Panc1 (cell line): ENCODE measurements around the gene TRAPPC2L. TPM values are rescaled to one million over a fixed set of nuclear protein-coding genes. Genes with fewer than 3 reads are reported as not detected.

ENCODE experiments used
- ATAC-seq: fragments of 200-7000 bp; cut with Tn5 transposase; 2 replicates; pipeline ENCODE4 v1.9.1; 2020; ENCODE audit warnings: mild to moderate bottlenecking, moderate library complexity
- BruUV-seq: library from RNA; stranded (reverse); fragments of 400-500 nt; replicated peaks from 2 replicates; lab custom pipeline; 2021; lab: Mats Ljungman, UMichigan
- CTCF ChIA-PET: fragments of 300-600 bp; sonication (Branson Sonifier 250); formaldehyde crosslinking; loops from one replicate; lab custom pipeline; 2022; ENCODE audit warnings: antibody characterized with exemption; lab: Charles Lee
- POLR2A ChIA-PET: fragments of 300-600 bp; sonication (Branson Sonifier 250); formaldehyde crosslinking; loops from one replicate; lab custom pipeline; 2022; ENCODE audit warnings: antibody characterized with exemption; lab: Charles Lee
- DNase-seq: peaks from one replicate; pipeline ENCODE4 v3.0.0-alpha.2; 2010; ENCODE audit warnings: low read depth, low spot score
- H3K27ac ChIP-seq: 2 replicates; pipeline ENCODE4 v1.5.1; 2011; ENCODE audit warnings: mild to moderate bottlenecking, low read length, inconsistent platforms
- H3K27me3 ChIP-seq: fragments of 200-500 bp; sonication (Bioruptor generic); 2 replicates; pipeline ENCODE4 v1.6.0; 2014; ENCODE audit warnings: low read length, inconsistent platforms; ENCODE audit not compliant: control insufficient read depth, insufficient read depth
- H3K36me3 ChIP-seq: fragments of 200-500 bp; sonication (Bioruptor generic); 2 replicates; pipeline ENCODE4 v1.5.1; 2014; ENCODE audit warnings: inconsistent platforms, mild to moderate bottlenecking, low read length, moderate library complexity; ENCODE audit not compliant: control insufficient read depth, insufficient read depth
- H3K4me1 ChIP-seq: 2 replicates; pipeline ENCODE4 v1.5.1; 2011; ENCODE audit warnings: inconsistent platforms, mild to moderate bottlenecking, low read length, moderate library complexity; ENCODE audit not compliant: control insufficient read depth, insufficient read depth
- H3K4me3 ChIP-seq, 2 experiments: 2 replicates each; pipeline ENCODE4 v1.5.1; 2011 to 2012; ENCODE audit warnings: low read depth in 2 of 2, low read length in 2 of 2, mild to moderate bottlenecking in 2 of 2, inconsistent platforms in 1 of 2, moderate library complexity in 1 of 2
- H3K9me3 ChIP-seq: fragments of 200-500 bp; sonication (Bioruptor generic); 2 replicates; pipeline ENCODE4 v1.5.1; 2014; ENCODE audit warnings: low read depth, mild to moderate bottlenecking, inconsistent platforms, low read length, moderate library complexity; ENCODE audit not compliant: control insufficient read depth, insufficient read depth
- CTCF ChIP-seq: fragments of 450-650 bp; IDR thresholded peaks from 2 replicates; pipeline ENCODE4 v1.5.1; 2017; ENCODE audit warnings: mild to moderate bottlenecking
- POLR2AphosphoS5 ChIP-seq: IDR thresholded peaks from 2 replicates; pipeline ENCODE4 v1.6.1; 2012; ENCODE audit warnings: mild to moderate bottlenecking, low read depth, low read length, moderate library complexity
- REST ChIP-seq, 2 experiments: IDR thresholded peaks; 2 replicates each; pipeline ENCODE4 v1.6.1; 2011 to 2012; ENCODE audit warnings: low read depth in 2 of 2, control low read depth in 1 of 2, low read length in 1 of 2, mild to moderate bottlenecking in 1 of 2, moderate library complexity in 1 of 2; ENCODE audit not compliant: insufficient read depth in 1 of 2
- SIN3A ChIP-seq: IDR thresholded peaks from 2 replicates; pipeline ENCODE4 v1.6.1; 2012; ENCODE audit warnings: low read depth, mild to moderate bottlenecking, low read length, moderate library complexity, borderline replicate concordance; ENCODE audit not compliant: insufficient read depth
- TCF7L2 ChIP-seq: IDR thresholded peaks from 2 replicates; pipeline ENCODE4 v1.6.1; 2011; ENCODE audit warnings: mild to moderate bottlenecking, low read depth, low read length, inconsistent platforms
- in situ Hi-C: cut with HindIII; loops from 2 replicates; pipeline ENCODE4 v1.10.0; 2016; ENCODE audit warnings: low sequenced_read_pairs, low pct_unique_long_range_greater_than_20kb
- intact Hi-C: fragments of 100-400 bp; cut with micrococcal nuclease; formaldehyde crosslinking; loops from one replicate; pipeline ENCODE4 v1.10.0; 2022; ENCODE audit not compliant: unreplicated experiment
- total RNA-seq: library from RNA; stranded (reverse); gene quantifications from one replicate; pipeline ENCODE4 v1.2.1, GENCODE V29; 2021; ENCODE audit not compliant: unreplicated experiment

TRAPPC2L gene
- total RNA-seq, 1 experiment from 2014 or later: 73.8 TPM

GRCh38 chr16:88848557-88848956 is 8.4 kb upstream of the TRAPPC2L start:
- ATAC-seq (no peak), DNase-seq (no peak)
- TF ChIP-seq POLR2AphosphoS5: no peak
- no peak for TF ChIP-seq CTCF
- TF ChIP-seq TCF7L2: no peak
- TF ChIP-seq SIN3A: no peak
- TF ChIP-seq REST (IDR thresholded peaks at IDR 0.05; ENCODE audit: insufficient read depth in 1 of 2, low read depth in 2 of 2, low read length in 1 of 2): no peak
- in situ Hi-C loops (no loop called here), intact Hi-C loops (no loop called here)
- no TSS peak for BruUV-seq
- Histone ChIP-seq H3K9me3 (no peaks in the 10 kb centered on the region), H3K27me3 (no peaks in the 10 kb centered on the region), H3K36me3 (no peaks in the 10 kb centered on the region), H3K4me1 (no peaks in the 10 kb centered on the region), H3K27ac (no peak overlapping the region), H3K4me3 (no peak overlapping the region)
- CTCF ChIA-PET: interaction anchor here (1.0 kb wide), 1 partner anchor 10 kb away, joined by 3 read pairs; no protein-coding TSS in a partner anchor
- POLR2A ChIA-PET: no interaction called here

GRCh38 chr16:88850531-88851199 is 6.3 kb upstream of the TRAPPC2L start:
- peaks cover 7% of the 10 kb centered on the region; the same call in 1 of the 2 replicates for H3K4me1 ChIP-seq
- DNase-seq: no peak
- H3K9me3 ChIP-seq: no peaks in the 10 kb centered on the region
- ChIA-PET CTCF (no interaction called here), POLR2A (no interaction called here)
- H3K36me3 ChIP-seq: no peaks in the 10 kb centered on the region
- no peak for TF ChIP-seq SIN3A
- no peak for TF ChIP-seq REST (IDR thresholded peaks at IDR 0.05; ENCODE audit: insufficient read depth in 1 of 2, low read depth in 2 of 2, low read length in 1 of 2)
- TF ChIP-seq POLR2AphosphoS5: no peak
- TF ChIP-seq TCF7L2: no peak
- TF ChIP-seq CTCF: no peak
- no TSS peak for BruUV-seq
- no peak overlapping the region for H3K27ac ChIP-seq
- in situ Hi-C loops: no loop called here
- no peak overlapping the region for H3K4me3 ChIP-seq
- no peak for ATAC-seq
- intact Hi-C loops: no loop called here
- H3K27me3 ChIP-seq: no peaks in the 10 kb centered on the region
